NCI-H2107 treated with DMSO at 0.1 percent for 48 hours (cell line): ENCODE data around the gene LTBR.
"Not testable (repeated sequence)": the region's sequence is repeated elsewhere in the genome, so short reads cannot be mapped to it uniquely, and the experiment has no call there.

ENCODE experiments used
- DNase-seq: peaks from one replicate; lab custom pipeline; 2025; ENCODE audit not compliant: unreplicated experiment; lab: John Stamatoyannopoulos, UW

Gene LTBR

GRCh38 chr12:6423267-6424007 lies 39.5 kb downstream of the LTBR start:
- DNase-seq, result peak; percentile 89

GRCh38 chr12:6424008-6424347 lies 40.0 kb downstream of the LTBR start:
- no peak for DNase-seq

- DNase-seq, result no peak
Measured at GRCh38 chr12:6424866-6425265, 40.9 kb downstream of the LTBR start.

DNA sequence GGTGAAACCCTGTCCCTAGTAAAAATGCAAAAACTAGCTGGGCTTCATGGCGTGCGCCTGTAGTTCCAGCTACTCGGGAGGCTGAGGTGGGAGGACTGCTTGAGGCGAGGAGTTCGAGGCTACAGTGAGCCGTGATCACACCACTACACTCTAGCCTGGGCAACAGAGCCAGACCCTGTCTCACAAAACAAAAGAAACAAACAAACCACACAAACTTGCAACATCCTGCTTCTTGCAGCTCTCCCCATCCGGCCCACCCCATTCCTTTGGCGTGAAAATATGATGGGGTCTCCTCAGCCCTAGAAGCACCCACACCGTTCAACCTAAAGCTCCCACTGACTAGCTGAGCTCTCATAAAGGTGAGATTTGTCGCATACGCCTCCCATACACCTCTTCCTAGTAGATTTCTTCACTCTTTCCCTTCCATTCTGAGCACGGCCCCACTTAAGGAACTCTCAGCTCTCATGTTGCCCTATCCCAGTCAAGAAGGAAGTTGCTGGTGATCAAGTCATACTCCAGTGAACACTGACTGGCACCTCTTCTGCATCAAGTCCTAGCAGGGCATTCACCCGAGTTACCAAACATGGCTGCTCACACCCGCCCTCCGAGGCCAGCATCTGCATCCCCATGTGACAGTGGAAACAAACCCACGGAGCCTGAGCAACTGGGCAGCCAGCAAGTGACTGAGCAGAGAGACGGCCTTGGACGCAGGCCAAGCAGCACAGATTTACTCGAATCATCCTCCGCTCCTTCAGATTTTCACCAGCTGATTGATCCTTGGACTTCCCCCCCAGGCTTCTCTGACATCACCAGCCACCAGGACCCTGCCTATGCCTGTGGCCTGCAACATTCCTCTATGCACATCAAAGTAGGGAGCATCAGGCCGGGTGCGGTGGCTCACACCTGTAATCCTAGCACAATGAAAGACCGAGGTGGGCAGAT lies 41.9 kb downstream of the LTBR start:
- DNase-seq, result no peak

- DNase-seq, result no peak
Measured at GRCh38 chr12:6426882-6427671, 43.1 kb downstream of the LTBR start.

GRCh38 chr12:6427796-6428195 lies 43.8 kb downstream of the LTBR start:
- not testable (repeated sequence) for DNase-seq

DNA sequence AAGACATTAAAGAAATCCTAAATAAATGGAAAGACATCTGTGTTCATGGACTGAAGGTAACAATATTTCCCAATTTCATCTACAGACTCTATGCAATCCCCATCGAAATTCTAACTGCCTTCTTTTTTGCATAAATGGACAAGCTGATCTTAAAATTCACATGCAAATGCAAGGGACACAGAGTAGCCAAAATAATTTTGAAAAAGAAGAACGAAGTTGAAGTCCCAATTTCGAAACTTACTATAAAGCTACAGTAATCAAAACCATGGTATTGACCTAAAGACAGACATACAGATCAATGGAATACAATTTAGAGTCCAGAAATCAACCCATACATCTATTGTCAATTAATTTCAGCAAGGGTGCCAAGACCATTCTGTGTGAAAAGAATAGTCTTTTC lies 44.4 kb downstream of the LTBR start:
- no peak for DNase-seq

- DNase-seq, result no peak
Measured at GRCh38 chr12:6430124-6430989, 46.4 kb downstream of the LTBR start.

DNA sequence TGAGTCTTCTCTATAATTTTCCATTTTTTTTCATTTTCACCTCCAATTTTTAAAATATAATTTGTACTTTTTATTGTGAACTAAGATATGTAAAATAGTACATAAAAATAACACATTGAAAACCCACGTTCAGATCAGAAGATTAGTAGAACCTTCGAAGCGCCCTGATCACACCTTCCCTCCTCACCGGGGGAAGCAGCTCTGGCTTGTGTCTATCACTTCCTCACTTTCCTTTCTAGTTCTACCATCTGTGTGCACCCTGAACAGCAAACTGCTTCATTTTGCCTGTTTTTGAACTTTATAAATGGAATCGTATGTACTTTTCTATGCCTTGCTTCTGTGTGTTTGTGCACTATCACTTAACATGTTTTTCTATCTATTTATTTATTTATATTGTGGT lies 49.0 kb downstream of the LTBR start:
- no peak for DNase-seq

DNA sequence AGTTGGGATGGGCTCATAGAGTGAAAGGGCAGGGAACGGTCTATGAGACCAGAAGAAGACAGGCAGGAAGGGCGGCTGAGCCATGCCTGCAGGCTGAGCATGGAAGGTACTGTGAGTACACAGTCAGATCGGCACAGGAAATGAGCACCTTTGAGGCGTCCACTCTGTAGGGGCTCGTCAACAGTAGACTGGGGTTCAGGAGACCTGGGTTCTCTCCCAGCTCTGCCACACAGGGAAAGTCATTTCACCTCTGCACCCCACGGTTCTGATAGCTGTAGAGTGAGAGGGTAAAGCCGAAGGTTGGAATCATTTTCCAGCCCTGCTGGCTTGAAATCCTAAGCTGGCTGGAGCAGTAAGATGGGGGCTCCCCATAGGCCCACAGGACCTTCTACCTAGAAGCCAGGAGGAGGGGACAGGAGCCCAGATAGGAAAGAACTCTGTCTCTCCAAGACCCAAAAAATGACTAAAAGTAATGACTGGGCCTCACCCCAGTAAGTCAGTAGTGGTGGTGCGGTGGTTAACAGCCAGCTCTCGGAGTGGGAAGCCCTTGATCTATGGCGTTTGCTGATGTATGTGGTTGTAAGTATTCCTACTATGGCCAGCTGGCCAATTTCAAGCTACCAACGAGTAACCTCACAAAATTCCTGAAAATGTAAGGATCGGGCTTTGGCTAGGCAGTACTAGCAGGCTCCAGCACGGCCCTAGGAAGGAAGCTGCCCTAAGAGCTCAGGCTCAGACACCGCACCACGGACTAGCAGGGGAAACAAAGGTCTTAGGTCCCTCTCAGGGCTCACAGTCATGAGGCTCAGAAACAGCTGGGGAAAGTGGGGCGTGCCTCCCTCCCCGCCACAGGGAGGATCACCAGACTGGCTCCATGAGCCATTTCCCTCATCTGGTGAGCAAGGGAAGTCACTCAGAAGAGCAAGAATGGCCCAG lies 50.5 kb downstream of the LTBR start:
- DNase-seq, result no peak

DNA sequence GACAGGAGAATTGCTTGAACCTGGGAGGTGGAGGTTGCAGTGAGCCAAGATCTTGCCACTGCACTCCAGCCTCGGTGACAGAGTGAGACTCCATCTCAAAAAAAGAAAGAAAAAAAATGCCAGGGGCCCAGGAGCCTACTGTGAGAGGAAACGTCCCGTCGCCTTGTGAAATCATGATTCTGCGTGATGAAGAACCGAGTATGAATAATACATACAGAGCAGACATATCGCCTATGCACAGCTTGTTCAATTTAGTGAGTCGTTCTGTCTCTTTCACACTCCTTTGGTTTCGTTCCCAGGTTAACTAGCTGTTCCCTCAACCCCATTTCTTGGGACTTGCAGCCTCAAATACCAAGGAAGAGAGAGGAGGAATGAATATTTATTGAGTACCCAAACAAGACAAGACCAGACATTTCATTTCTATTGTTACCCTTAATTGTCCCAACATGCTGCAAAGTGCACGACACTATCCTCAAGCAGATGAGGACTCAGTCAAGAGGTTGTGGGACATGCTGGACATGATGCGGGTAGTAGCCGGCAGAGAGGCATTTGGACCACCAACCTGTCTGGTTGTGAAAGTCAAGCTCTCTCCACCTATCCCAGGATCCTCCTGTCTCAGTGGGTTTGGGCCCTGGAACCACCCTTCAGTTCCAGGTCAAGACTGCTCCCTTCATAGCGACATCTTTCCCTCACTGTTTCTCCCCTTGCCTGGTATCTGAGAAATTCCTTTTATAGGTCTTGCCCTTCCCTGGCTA lies 52.2 kb downstream of the LTBR start:
- no peak for DNase-seq

- DNase-seq, result no peak
Measured at GRCh38 chr12:6437586-6437985, 53.6 kb downstream of the LTBR start.

DNA sequence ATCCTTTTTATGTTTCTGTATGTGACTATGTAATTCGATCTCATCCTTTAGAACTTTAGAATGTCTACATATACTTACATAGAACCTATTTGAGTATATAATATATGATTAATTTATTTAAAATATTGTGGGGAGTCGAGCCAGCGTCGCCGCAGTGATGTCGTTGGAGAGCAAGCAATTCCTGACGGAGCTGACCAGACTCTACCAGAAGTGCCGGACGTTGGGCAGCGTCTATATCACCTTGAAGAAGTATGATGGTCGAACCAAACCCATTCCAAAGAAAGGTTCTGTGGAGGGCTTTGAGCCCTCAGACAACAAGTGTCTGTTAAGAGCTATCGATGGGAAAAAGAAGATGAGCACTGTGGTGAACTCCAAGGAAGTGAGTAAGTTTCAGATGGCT lies 54.4 kb downstream of the LTBR start:
- DNase-seq, result no peak

- DNase-seq, result no peak
Measured at GRCh38 chr12:6440391-6440790, 56.4 kb downstream of the LTBR start.
